Breast epithelium (tissue), 3 donors: ENCODE data around the gene MTG1.

Source experiments
- POLR2AphosphoS5 ChIP-seq, 3 donors: sonication (generic); formaldehyde crosslinking; IDR thresholded peaks; one replicate each; pipeline ENCODE4 v1.6.1; 2017; ENCODE audit warnings: antibody characterized with exemption in 3 of 3
- TF ChIP-seq, protein P1 (sequence below), 3 donors: fragments of 450-650 bp; IDR thresholded peaks; one replicate each; pipeline ENCODE4 v1.5.1; 2016 to 2017; ENCODE audit warnings: antibody characterized with exemption in 3 of 3, mild to moderate bottlenecking in 3 of 3, moderate library complexity in 3 of 3

DNA sequence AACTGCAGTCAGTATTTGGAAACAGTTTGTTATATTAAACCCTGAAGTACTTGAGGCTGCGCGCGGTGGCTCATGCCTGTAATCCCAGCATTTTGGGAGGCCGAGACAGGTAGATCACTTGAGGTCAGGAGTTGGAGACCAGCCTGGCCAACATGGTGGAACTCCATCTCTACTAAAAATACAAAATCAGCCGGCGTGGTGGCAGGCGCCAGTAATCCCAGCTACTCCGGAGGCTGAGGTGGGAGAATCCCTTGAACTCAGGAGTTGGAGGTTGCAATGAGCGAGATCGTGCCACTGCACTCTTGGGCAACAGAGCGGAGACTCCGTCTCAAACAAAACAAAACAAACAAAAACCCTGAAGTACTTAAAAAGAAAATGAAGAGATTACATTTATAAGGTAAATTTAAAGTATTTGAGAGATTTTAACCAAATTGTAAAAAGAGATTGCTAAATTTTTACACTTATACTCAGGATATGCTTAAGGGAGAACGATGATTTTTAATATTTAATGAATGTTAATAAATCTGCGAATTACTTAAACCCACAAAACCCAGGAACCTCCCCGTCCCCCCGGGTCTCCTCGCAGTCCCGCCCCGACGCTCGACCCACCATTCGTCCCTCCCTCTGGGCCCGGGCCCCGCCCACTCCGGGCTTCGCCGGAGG lies 425 bp upstream of the MTG1 start:
- TF ChIP-seq, protein P1, sequence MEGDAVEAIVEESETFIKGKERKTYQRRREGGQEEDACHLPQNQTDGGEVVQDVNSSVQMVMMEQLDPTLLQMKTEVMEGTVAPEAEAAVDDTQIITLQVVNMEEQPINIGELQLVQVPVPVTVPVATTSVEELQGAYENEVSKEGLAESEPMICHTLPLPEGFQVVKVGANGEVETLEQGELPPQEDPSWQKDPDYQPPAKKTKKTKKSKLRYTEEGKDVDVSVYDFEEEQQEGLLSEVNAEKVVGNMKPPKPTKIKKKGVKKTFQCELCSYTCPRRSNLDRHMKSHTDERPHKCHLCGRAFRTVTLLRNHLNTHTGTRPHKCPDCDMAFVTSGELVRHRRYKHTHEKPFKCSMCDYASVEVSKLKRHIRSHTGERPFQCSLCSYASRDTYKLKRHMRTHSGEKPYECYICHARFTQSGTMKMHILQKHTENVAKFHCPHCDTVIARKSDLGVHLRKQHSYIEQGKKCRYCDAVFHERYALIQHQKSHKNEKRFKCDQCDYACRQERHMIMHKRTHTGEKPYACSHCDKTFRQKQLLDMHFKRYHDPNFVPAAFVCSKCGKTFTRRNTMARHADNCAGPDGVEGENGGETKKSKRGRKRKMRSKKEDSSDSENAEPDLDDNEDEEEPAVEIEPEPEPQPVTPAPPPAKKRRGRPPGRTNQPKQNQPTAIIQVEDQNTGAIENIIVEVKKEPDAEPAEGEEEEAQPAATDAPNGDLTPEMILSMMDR (IDR thresholded peaks at IDR 0.05), result no peak
- no peak for TF ChIP-seq POLR2AphosphoS5 (IDR thresholded peaks at IDR 0.05)
